Fibroblast of mammary gland (primary cell): ENCODE results near the gene RTTN.
A peak's percentile ranks its signal among the peaks of the same experiment; 100 is the strongest.

Experiments
- DNase-seq: peaks from one replicate; pipeline ENCODE4 v3.0.0-alpha.2; 2010; ENCODE audit warnings: low read depth
- H3K4me3 ChIP-seq: 2 replicates; pipeline ENCODE4 v1.5.1; 2011; ENCODE audit warnings: low read depth, mild to moderate bottlenecking, low read length, moderate library complexity; ENCODE audit not compliant: control insufficient read depth
- CTCF ChIP-seq: conservative IDR thresholded peaks from 2 replicates; pipeline ENCODE4 v1.5.1; 2011; ENCODE audit warnings: low read depth, low read length, inconsistent platforms; ENCODE audit not compliant: control insufficient read depth, insufficient read depth

RTTN gene

GRCh38 chr18:70158992-70159717 is 46.3 kb downstream of the RTTN start:
- H3K4me3 ChIP-seq: no peak overlapping the region
- DNase-seq: no peak
- no peak for TF ChIP-seq CTCF

- no peak overlapping the region for H3K4me3 ChIP-seq
- TF ChIP-seq CTCF: no peak
- no peak for DNase-seq
These were observed 48.6 kb downstream of the RTTN start for GRCh38 chr18:70156886-70157285.

- TF ChIP-seq CTCF: no peak
- peak; percentile 41 for DNase-seq
- H3K4me3 ChIP-seq: no peak overlapping the region
These were observed 50.8 kb downstream of the RTTN start for GRCh38 chr18:70154591-70155194.

GRCh38 chr18:70151614-70152013 is 53.9 kb downstream of the RTTN start:
- no peak overlapping the region for H3K4me3 ChIP-seq
- DNase-seq: no peak
- TF ChIP-seq CTCF: no peak

GRCh38 chr18:70149616-70150301 is 55.7 kb downstream of the RTTN start:
- DNase-seq: no peak
- TF ChIP-seq CTCF: no peak
- no peak overlapping the region for H3K4me3 ChIP-seq

GRCh38 chr18:70149156-70149555 is 56.3 kb downstream of the RTTN start:
- no peak overlapping the region for H3K4me3 ChIP-seq
- no peak for TF ChIP-seq CTCF
- no peak for DNase-seq
